Adrenal gland (tissue), 12 donors: ENCODE results near the gene CEP63. TPM values are rescaled to one million over a fixed set of nuclear protein-coding genes. Genes with fewer than 3 reads are reported as not detected.
"Not testable (repeated sequence)": the region's sequence is repeated elsewhere in the genome, so short reads cannot be mapped to it uniquely, and the experiment has no call there.

ENCODE experiments used
- DNase-seq, 7 donors: peaks; one replicate each; pipeline ENCODE4 v3.0.0-alpha.2; 2019 to 2020
- H3K27ac ChIP-seq, 5 donors: fragments of 200-600 bp; sonication (generic) in 4 of 5; 1 replicate in 3 of 5; 2 replicates in 2 of 5; pipeline versions ENCODE4 v1.5.1 to v1.8.0; 2016 to 2020; ENCODE audit warnings: mild to moderate bottlenecking in 1 of 5
- H3K27me3 ChIP-seq: fragments of 200-600 bp; 2 replicates; pipeline ENCODE4 v1.8.0; 2021
- H3K36me3 ChIP-seq, 2 donors: fragments of 200-600 bp; replicated peaks in 1 of 2; 1 replicate in 1 of 2; 2 replicates in 1 of 2; pipeline versions ENCODE4 v1.5.1 to v1.8.0; 2018 to 2022
- H3K4me1 ChIP-seq, 2 donors: fragments of 200-600 bp; replicated peaks in 1 of 2; 1 replicate in 1 of 2; 2 replicates in 1 of 2; pipeline versions ENCODE4 v1.5.1 to v1.8.0; 2018 to 2021
- H3K4me3 ChIP-seq, 4 donors: fragments of 200-600 bp; sonication (generic) in 3 of 4; one replicate each; pipeline ENCODE4 v1.5.1; 2016 to 2018
- H3K9me3 ChIP-seq, 3 donors: fragments of 200-600 bp; sonication (generic) in 1 of 3; replicated peaks in 1 of 3; 1 replicate in 2 of 3; 2 replicates in 1 of 3; pipeline versions ENCODE4 v1.5.1 to v1.8.0; 2016 to 2021
- POLR2A ChIP-seq, 2 donors: fragments of 450-650 bp; IDR thresholded peaks; one replicate each; pipeline ENCODE4 v1.6.1; 2017; ENCODE audit warnings: antibody characterized with exemption in 2 of 2, mild to moderate bottlenecking in 2 of 2, moderate library complexity in 1 of 2
- WGBS, 4 donors: extraction: QIAGEN DNeasy Blood & Tissue Kit in 2 of 4; methylation state at CpG; one replicate each; pipeline versions ENCODE4 v1.1.5 to v1.1.7; 2013 to 2017; 5-methylcytosine and 5-hydroxymethylcytosine counted together
- intact Hi-C, 2 donors: fragments of 100-400 bp; cut with DNase I; formaldehyde crosslinking; loops; one replicate each; pipeline versions ENCODE4 v1.14.1 to v1.15.0; 2022 to 2023
- polyA plus RNA-seq, 3 donors: library from polyadenylated mRNA; stranded (reverse); fragments of 200-250 nt in 2 of 3; fragments of 350-450 nt in 1 of 3; fragmentation: Illumina TruSeq in 1 of 3; extraction: RNeasy Lipid Tissue Mini Kit (QIAGEN cat#74804) in 1 of 3; gene quantifications; one replicate each; pipeline ENCODE4 v1.2.3, GENCODE V29; 2013 to 2014
- total RNA-seq, 9 donors: library from RNA; depleted of rRNA in 4 of 9; stranded (reverse); fragments of >200 nt in 4 of 9; fragments of 120-200 nt in 1 of 9; fragmentation: NEBNext Ultra II Directional in 1 of 9; extraction: Animal tissue kit (Norgen Biotek cat#: 25700) in 1 of 9; gene quantifications; one replicate each; pipeline versions ENCODE4 v1.1.0 to v1.2.4, GENCODE V29; 2013 to 2023
- TF ChIP-seq, protein P1 (sequence below), 6 experiments: fragments of 450-650 bp in 4 of 6; fragments of 200-600 bp in 2 of 6; sonication (generic) in 1 of 6; IDR thresholded peaks; 1 replicate in 5 of 6; 2 replicates in 1 of 6; pipeline versions ENCODE4 v1.5.1 to v1.8.0; 2016 to 2021; ENCODE audit warnings: antibody characterized with exemption in 6 of 6, mild to moderate bottlenecking in 2 of 6, moderate library complexity in 1 of 6
- donor health status: healthy with polysubstance abuse.
- donor health status: Bipolar disorder and iron deficiency.
- donor health status: DM: yes; HTN: yes; CAD: no.
- donor health status: DM: no; HTN: no; CAD: no.
- donor health status: DM: no; HTN: no; CAD: no.
- donor health status: DM: yes; HTN: yes; CAD: no.

Gene CEP63
- total and polyA plus RNA-seq, 12 donors = 8.8 to 43.7 (median 19.8) TPM

- no peaks in the 10 kb centered on the region for H3K9me3 ChIP-seq
- no peak overlapping the region for H3K4me3 ChIP-seq
- TF ChIP-seq, protein P1, sequence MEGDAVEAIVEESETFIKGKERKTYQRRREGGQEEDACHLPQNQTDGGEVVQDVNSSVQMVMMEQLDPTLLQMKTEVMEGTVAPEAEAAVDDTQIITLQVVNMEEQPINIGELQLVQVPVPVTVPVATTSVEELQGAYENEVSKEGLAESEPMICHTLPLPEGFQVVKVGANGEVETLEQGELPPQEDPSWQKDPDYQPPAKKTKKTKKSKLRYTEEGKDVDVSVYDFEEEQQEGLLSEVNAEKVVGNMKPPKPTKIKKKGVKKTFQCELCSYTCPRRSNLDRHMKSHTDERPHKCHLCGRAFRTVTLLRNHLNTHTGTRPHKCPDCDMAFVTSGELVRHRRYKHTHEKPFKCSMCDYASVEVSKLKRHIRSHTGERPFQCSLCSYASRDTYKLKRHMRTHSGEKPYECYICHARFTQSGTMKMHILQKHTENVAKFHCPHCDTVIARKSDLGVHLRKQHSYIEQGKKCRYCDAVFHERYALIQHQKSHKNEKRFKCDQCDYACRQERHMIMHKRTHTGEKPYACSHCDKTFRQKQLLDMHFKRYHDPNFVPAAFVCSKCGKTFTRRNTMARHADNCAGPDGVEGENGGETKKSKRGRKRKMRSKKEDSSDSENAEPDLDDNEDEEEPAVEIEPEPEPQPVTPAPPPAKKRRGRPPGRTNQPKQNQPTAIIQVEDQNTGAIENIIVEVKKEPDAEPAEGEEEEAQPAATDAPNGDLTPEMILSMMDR (IDR thresholded peaks at IDR 0.05) = no peak
- no peak for TF ChIP-seq POLR2A (IDR thresholded peaks at IDR 0.05)
- intact Hi-C loops = no loop called here
- H3K36me3 ChIP-seq = no peaks in the 10 kb centered on the region
- WGBS, 4 donors = 84 to 97% (median 93%) methylated on average over 3 of the region's 3 CpGs
- H3K27me3 ChIP-seq = no peaks in the 10 kb centered on the region
- no peak for DNase-seq
- no peaks in the 10 kb centered on the region for H3K4me1 ChIP-seq
- H3K27ac ChIP-seq = no peak overlapping the region
Observed at GRCh38 chr3:134579141-134579665, 93.3 kb downstream of the CEP63 start.

GRCh38 chr3:134590766-134591165, 104.9 kb downstream of the CEP63 start:
- no peak for TF ChIP-seq POLR2A (IDR thresholded peaks at IDR 0.05)
- TF ChIP-seq, protein P1 (IDR thresholded peaks at IDR 0.05) = no peak
- no peak for DNase-seq
- H3K4me1 ChIP-seq = no peaks in the 10 kb centered on the region
- no peaks in the 10 kb centered on the region for H3K27me3 ChIP-seq
- H3K27ac ChIP-seq = no peak overlapping the region
- no peaks in the 10 kb centered on the region for H3K36me3 ChIP-seq
- peaks cover 0 to 9% (median 0%) of the 10 kb centered on the region in 3 donors for H3K9me3 ChIP-seq
- intact Hi-C loops = no loop called here
- H3K4me3 ChIP-seq = no peak overlapping the region

- no peak for DNase-seq
- Histone ChIP-seq H3K9me3 (peaks cover 0 to 9% (median 0%) of the 10 kb centered on the region in 3 donors), H3K4me1 (no peaks in the 10 kb centered on the region), H3K4me3 (no peak overlapping the region), H3K36me3 (no peaks in the 10 kb centered on the region), H3K27ac (no peak overlapping the region), H3K27me3 (no peaks in the 10 kb centered on the region)
- intact Hi-C loops = no loop called here
- WGBS, 4 donors = 84 to 90% (median 86%) methylated on average over 5 of the region's 5 CpGs
- TF ChIP-seq POLR2A (IDR thresholded peaks at IDR 0.05) = no peak
- TF ChIP-seq, protein P1 (IDR thresholded peaks at IDR 0.05) = no peak
Observed at GRCh38 chr3:134592806-134593205, 106.9 kb downstream of the CEP63 start.

DNA sequence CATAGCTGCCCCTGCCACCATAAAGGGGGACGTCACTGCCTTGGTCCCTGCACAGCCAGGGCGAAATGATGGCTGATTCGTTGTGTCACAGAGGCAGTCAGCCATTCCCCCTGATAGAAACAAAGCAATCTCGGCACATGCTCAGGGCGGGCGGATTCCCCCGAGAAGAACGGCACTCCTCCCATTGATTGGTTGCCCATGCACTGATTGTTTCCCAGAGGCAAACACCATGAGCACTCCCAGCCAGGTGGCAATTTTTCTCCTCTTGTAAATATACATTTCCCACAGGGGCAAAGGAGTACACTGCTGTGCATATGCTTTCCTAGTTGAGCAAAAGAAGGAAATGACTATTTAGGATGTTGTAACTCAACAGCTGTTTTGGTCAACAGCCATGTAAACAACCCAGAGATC, 108.5 kb downstream of the CEP63 start:
- no peaks in the 10 kb centered on the region for H3K36me3 ChIP-seq
- DNase-seq = no peak
- H3K27me3 ChIP-seq = no peaks in the 10 kb centered on the region
- WGBS, 4 donors = 57 to 77% (median 73%) methylated on average over 5 to 8 of the region's 8 CpGs
- intact Hi-C loops = no loop called here
- TF ChIP-seq, protein P1 (IDR thresholded peaks at IDR 0.05) = no peak
- no peak for TF ChIP-seq POLR2A (IDR thresholded peaks at IDR 0.05)
- H3K9me3 ChIP-seq = no peaks in the 10 kb centered on the region
- no peak overlapping the region for H3K4me3 ChIP-seq
- no peaks in the 10 kb centered on the region for H3K4me1 ChIP-seq
- H3K27ac ChIP-seq = no peak overlapping the region

GRCh38 chr3:134594986-134595385, 109.1 kb downstream of the CEP63 start:
- intact Hi-C loops, H3K9me3 ChIP-seq, H3K27me3 ChIP-seq, DNase-seq, H3K27ac ChIP-seq, H3K4me1 ChIP-seq, H3K4me3 ChIP-seq, H3K36me3 ChIP-seq: not testable (repeated sequence)
- 43 to 67% (median 59%) methylated on average over 3 of the region's 3 CpGs for WGBS, 4 donors
